CD4-positive, alpha-beta memory T cell (primary cell): Measurements from ENCODE around the gene CCAR1. TPM values are rescaled to one million over a fixed set of nuclear protein-coding genes. Genes with fewer than 3 reads are reported as not detected.

ENCODE experiments used
- CTCF ChIA-PET: fragments of 350-600 bp; sonication (Branson Sonifier 250); formaldehyde crosslinking; loops from one replicate; lab custom pipeline; 2021; ENCODE audit warnings: inconsistent platforms; ENCODE audit not compliant: partially characterized antibody; lab: Charles Lee
- POLR2A ChIA-PET: fragments of 350-600 bp; sonication (Branson Sonifier 250); formaldehyde crosslinking; loops from one replicate; lab custom pipeline; 2021; ENCODE audit not compliant: partially characterized antibody; lab: Charles Lee
- DNase-seq, 5 donors: peaks; one replicate each; pipeline versions ENCODE4 v3.0.0 to v3.0.0-alpha.2; 2020 to 2022; ENCODE audit warnings: mixed read lengths in 1 of 5
- H3K27ac ChIP-seq: one replicate; pipeline ENCODE4 v1.7.0; 2013; ENCODE audit warnings: low read depth, low read length
- H3K27me3 ChIP-seq: 2 replicates; pipeline ENCODE4 v1.7.0; 2013; ENCODE audit warnings: mild to moderate bottlenecking, low read length, moderate library complexity; ENCODE audit not compliant: insufficient read depth
- H3K36me3 ChIP-seq: 2 replicates; pipeline ENCODE4 v1.7.0; 2013; ENCODE audit warnings: mild to moderate bottlenecking, low read length, moderate library complexity; ENCODE audit not compliant: insufficient read depth
- H3K4me1 ChIP-seq: 2 replicates; pipeline ENCODE4 v1.7.0; 2013; ENCODE audit warnings: mild to moderate bottlenecking, low read length, moderate library complexity; ENCODE audit not compliant: insufficient read depth
- H3K4me3 ChIP-seq, 2 donors: one replicate each; pipeline ENCODE4 v1.7.0; 2013; ENCODE audit warnings: low read length in 2 of 2, mild to moderate bottlenecking in 1 of 2
- H3K9me3 ChIP-seq, 2 donors: one replicate each; pipeline ENCODE4 v1.7.0; 2013; ENCODE audit warnings: low read length in 2 of 2, control low read depth in 1 of 2; ENCODE audit not compliant: control insufficient read depth in 1 of 2
- H3K27ac Mint-ChIP-seq, 7 donors: one replicate each; pipeline ENCODE4 v1.8.0; 2020 to 2021; ENCODE audit warnings: mixed read lengths in 7 of 7, mild to moderate bottlenecking in 6 of 7, inconsistent platforms in 3 of 7, moderate library complexity in 3 of 7
- H3K27me3 Mint-ChIP-seq, 2 donors: one replicate each; pipeline ENCODE4 v1.8.0; 2020 to 2021; ENCODE audit warnings: mixed read lengths in 2 of 2
- H3K36me3 Mint-ChIP-seq, 2 donors: one replicate each; pipeline ENCODE4 v1.8.0; 2020 to 2021; ENCODE audit warnings: mixed read lengths in 2 of 2, inconsistent platforms in 1 of 2, mild to moderate bottlenecking in 1 of 2
- H3K4me1 Mint-ChIP-seq, 4 donors: one replicate each; pipeline ENCODE4 v1.8.0; 2020 to 2021; ENCODE audit warnings: mixed read lengths in 4 of 4, mild to moderate bottlenecking in 1 of 4
- H3K4me3 Mint-ChIP-seq, 8 donors: one replicate each; pipeline ENCODE4 v1.8.0; 2020 to 2021; ENCODE audit warnings: mixed read lengths in 8 of 8, mild to moderate bottlenecking in 7 of 8, moderate library complexity in 6 of 8, inconsistent platforms in 3 of 8
- H3K9me3 Mint-ChIP-seq, 8 donors: one replicate each; pipeline ENCODE4 v1.8.0; 2020 to 2021; ENCODE audit warnings: mixed read lengths in 8 of 8, mild to moderate bottlenecking in 5 of 8, inconsistent platforms in 3 of 8, moderate library complexity in 1 of 8
- intact Hi-C: fragments of 100-400 bp; cut with micrococcal nuclease; formaldehyde crosslinking; loops from one replicate; pipeline ENCODE4 v1.15.1; 2023
- polyA plus RNA-seq, 2 donors: library from polyadenylated mRNA; unstranded; fragments of 300-500 nt; fragmentation: Illumina TruSeq; gene quantifications; one replicate each; pipeline ENCODE4 v1.2.3, GENCODE V29; 2021
- total RNA-seq, 2 experiments: library from RNA; stranded (reverse); gene quantifications; one replicate each; pipeline ENCODE4 v1.2.3, GENCODE V29; 2021

CCAR1 gene, protein sequence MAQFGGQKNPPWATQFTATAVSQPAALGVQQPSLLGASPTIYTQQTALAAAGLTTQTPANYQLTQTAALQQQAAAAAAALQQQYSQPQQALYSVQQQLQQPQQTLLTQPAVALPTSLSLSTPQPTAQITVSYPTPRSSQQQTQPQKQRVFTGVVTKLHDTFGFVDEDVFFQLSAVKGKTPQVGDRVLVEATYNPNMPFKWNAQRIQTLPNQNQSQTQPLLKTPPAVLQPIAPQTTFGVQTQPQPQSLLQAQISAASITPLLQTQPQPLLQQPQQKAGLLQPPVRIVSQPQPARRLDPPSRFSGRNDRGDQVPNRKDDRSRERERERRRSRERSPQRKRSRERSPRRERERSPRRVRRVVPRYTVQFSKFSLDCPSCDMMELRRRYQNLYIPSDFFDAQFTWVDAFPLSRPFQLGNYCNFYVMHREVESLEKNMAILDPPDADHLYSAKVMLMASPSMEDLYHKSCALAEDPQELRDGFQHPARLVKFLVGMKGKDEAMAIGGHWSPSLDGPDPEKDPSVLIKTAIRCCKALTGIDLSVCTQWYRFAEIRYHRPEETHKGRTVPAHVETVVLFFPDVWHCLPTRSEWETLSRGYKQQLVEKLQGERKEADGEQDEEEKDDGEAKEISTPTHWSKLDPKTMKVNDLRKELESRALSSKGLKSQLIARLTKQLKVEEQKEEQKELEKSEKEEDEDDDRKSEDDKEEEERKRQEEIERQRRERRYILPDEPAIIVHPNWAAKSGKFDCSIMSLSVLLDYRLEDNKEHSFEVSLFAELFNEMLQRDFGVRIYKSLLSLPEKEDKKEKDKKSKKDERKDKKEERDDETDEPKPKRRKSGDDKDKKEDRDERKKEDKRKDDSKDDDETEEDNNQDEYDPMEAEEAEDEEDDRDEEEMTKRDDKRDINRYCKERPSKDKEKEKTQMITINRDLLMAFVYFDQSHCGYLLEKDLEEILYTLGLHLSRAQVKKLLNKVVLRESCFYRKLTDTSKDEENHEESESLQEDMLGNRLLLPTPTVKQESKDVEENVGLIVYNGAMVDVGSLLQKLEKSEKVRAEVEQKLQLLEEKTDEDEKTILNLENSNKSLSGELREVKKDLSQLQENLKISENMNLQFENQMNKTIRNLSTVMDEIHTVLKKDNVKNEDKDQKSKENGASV
- 10 to 100 TPM; 96.3 to 97.3 TPM for total RNA-seq
- polyA plus RNA-seq: 10 to 100 TPM; 25.9 to 51.9 TPM

DNA sequence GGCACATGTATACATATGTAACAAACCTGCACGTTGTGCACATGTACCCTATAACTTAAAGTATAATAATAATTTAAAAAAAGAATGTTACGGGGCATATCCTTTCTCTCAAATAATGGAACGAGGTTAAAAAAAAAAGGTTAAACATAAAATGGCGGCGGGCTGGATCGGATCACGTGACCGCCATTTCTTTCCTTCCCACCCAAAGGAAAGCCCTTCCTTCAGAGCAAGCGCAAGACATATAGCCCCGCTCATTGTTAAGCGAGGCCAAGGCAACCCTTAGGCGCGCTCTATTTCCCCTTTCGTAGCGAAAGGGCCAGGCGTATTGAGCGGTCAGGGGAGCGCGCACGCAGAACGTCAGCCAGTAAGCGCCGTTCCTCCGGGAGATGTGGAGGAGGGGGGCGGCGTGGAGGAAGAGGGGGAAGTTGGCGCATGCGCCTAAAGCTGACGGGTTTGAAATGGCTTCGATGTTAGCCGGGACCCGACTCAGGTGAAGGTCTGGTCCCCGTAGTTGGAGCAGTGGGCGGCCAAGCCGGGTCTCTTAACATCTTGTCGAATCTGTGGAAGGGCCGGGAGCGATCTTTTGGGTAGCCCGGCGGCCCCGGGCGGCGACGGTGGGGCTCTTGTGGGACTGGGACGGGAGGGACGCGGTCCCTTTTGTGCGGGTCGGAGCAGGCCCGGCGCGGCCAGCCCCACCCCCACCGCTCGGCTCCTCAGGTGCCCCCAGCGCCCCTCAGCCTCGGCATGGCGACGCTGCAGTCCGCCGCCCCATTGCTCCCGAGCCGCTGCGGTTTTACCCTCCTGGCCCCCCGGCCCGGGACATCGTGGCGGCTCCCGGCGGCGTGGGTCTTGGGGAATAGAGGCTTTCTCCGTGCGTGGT, at the start of gene CCAR1:
Gene CCAR1, plus strand, starts transcription at position 447 of the 880 bp plus-strand sequence. CDS start 1,266 bp downstream, outside the sequence.
- DNase-seq: peak; percentile 95 to 97 (median 97)
- peak within 1 kb of the TSS; percentile 26 to 84 for H3K4me3 ChIP-seq
- H3K27ac ChIP-seq: peak within 1 kb of the TSS; percentile 94
- H3K27me3 Mint-ChIP-seq: no peaks in the 10 kb centered on the region
- peaks cover 10% of the 10 kb centered on the region for H3K4me1 ChIP-seq
- H3K9me3 ChIP-seq: no peaks in the 10 kb centered on the region
- peak within 1 kb of the TSS; percentile 94 to 99 (median 98) for H3K4me3 Mint-ChIP-seq
- H3K4me1 Mint-ChIP-seq: peaks cover 13 to 23% (median 16%) of the 10 kb centered on the region in 4 donors
- peaks cover 12% of the 10 kb centered on the region for H3K36me3 ChIP-seq
- H3K9me3 Mint-ChIP-seq: no peaks in the 10 kb centered on the region
- CTCF ChIA-PET: interaction anchor here (3.0 kb wide), 1 partner anchor 171 kb away, joined by 14 read pairs; no protein-coding TSS in a partner anchor
- POLR2A ChIA-PET: interaction anchor here (0.6 to 1.5 kb wide), 7 partner anchors 10 to 390 kb away, joined by 3 to 9 read pairs (median 3); partner anchors contain the start of genes DDX21 and HNRNPH3
- H3K27ac Mint-ChIP-seq: peak within 1 kb of the TSS; percentile 98 to 100 (median 99)
- intact Hi-C loops: loop anchor here (1.0 to 10.0 kb wide), 8 partner anchors 166 to 956 kb away; partner anchors contain the start of genes DDX50, HERC4, SIRT1 and SLC25A16
- no peaks in the 10 kb centered on the region for H3K27me3 ChIP-seq
- peaks cover 12 to 26% of the 10 kb centered on the region in 2 donors for H3K36me3 Mint-ChIP-seq

DNA sequence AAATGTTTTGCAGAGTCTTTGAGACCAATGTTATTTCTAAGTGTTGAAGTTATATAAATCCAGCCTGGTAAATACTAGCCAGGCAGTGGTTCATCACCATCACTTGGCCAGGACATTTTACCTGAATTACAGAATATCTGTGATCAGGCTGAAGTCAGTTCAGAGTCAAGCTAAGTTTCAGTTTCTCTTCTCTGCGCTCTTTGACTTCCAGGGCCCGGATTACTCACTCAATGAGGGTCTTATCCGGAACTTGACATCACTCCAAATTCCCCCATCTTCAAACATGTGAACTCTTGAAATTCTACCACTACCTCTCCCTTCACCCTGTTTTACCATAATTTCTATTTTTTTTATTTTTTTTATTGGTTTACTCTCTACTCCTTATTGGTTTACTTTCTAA, 36.6 kb upstream of the CCAR1 start:
- Histone ChIP-seq H3K27ac (peak overlapping the region; percentile 26), H3K4me1 (no peaks in the 10 kb centered on the region), H3K4me3 (peak overlapping the region in 1 of 2 donors; percentile 19), H3K9me3 (no peaks in the 10 kb centered on the region), H3K27me3 (no peaks in the 10 kb centered on the region), H3K36me3 (peaks cover 4% of the 10 kb centered on the region)
- peak overlapping the region in 5 of 7 donors; percentile 9 to 90 (median 75) for H3K27ac Mint-ChIP-seq
- peaks cover 27 to 37% of the 10 kb centered on the region in 2 donors for H3K36me3 Mint-ChIP-seq
- H3K4me1 Mint-ChIP-seq: peaks cover 0 to 14% (median 1%) of the 10 kb centered on the region in 4 donors
- ChIA-PET POLR2A (interaction anchor here (1.1 kb wide), 1 partner anchor 83 kb away, joined by 3 read pairs; no protein-coding TSS in a partner anchor), CTCF (no interaction called here)
- DNase-seq: peak in 4 of 5 donors; percentile 8 to 14 (median 10)
- H3K9me3 Mint-ChIP-seq: no peaks in the 10 kb centered on the region
- H3K27me3 Mint-ChIP-seq: no peaks in the 10 kb centered on the region
- intact Hi-C loops: no loop called here
- H3K4me3 Mint-ChIP-seq: peak overlapping the region; percentile 71 to 83 (median 76)

DNA sequence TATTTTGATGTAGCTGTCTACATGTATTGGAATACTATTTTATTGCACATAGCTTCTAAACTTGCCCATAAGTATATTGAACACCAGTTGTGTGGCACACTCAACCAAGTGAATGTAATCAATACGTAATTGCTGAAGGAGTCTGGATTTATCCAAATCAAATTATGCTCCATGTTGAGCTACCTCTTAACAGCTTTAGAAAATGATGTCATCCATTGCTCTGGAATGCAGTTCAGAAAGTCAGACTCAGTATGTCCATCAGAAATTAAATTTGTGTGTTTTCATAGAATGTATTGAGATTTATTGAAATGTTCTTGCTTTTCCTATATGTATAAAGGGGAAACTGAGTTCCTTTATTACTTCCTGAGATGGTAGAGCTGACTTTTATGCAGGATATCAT, 25.0 kb upstream of the CCAR1 start:
- Histone ChIP-seq H3K4me1 (no peaks in the 10 kb centered on the region), H3K27ac (no peak overlapping the region), H3K27me3 (no peaks in the 10 kb centered on the region), H3K36me3 (no peaks in the 10 kb centered on the region), H3K4me3 (no peak overlapping the region), H3K9me3 (no peaks in the 10 kb centered on the region)
- DNase-seq: no peak
- ChIA-PET CTCF (interaction anchor here (2.3 kb wide), 1 partner anchor 145 kb away, joined by 9 read pairs; no protein-coding TSS in a partner anchor), POLR2A (no interaction called here)
- H3K27ac Mint-ChIP-seq: no peak overlapping the region
- no peaks in the 10 kb centered on the region for H3K9me3 Mint-ChIP-seq
- no peaks in the 10 kb centered on the region for H3K27me3 Mint-ChIP-seq
- intact Hi-C loops: no loop called here
- no peak overlapping the region for H3K4me3 Mint-ChIP-seq
- H3K36me3 Mint-ChIP-seq: peaks cover 6 to 9% of the 10 kb centered on the region in 2 donors
- H3K4me1 Mint-ChIP-seq: no peaks in the 10 kb centered on the region

DNA sequence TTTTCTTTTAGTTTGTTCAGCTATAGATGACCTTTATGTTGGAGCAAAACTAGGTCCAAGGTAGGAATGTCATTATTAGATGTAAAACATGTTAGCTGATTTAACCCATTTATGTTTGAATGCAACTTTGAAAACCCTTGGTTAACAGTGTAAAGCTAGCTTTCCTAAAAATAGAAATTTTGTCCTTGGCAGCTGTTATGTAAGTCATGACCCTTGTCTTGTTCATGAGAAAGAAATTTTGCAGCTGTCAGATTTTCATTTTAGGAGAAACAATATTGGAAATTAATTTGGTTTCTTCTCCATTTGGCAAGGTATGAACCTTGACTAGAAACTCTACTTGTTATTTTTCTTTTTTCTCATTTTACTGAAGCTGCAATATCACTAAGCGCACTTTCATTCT, 23.9 kb upstream of the CCAR1 start:
- Histone ChIP-seq H3K4me1 (no peaks in the 10 kb centered on the region), H3K4me3 (no peak overlapping the region), H3K9me3 (no peaks in the 10 kb centered on the region), H3K36me3 (no peaks in the 10 kb centered on the region), H3K27me3 (no peaks in the 10 kb centered on the region), H3K27ac (no peak overlapping the region)
- ChIA-PET POLR2A (no interaction called here), CTCF (interaction anchor here (2.3 kb wide), 1 partner anchor 146 kb away, joined by 9 read pairs; no protein-coding TSS in a partner anchor)
- H3K36me3 Mint-ChIP-seq: no peaks in the 10 kb centered on the region
- H3K27me3 Mint-ChIP-seq: no peaks in the 10 kb centered on the region
- H3K9me3 Mint-ChIP-seq: no peaks in the 10 kb centered on the region
- intact Hi-C loops: no loop called here
- DNase-seq: no peak
- no peaks in the 10 kb centered on the region for H3K4me1 Mint-ChIP-seq
- H3K4me3 Mint-ChIP-seq: no peak overlapping the region
- no peak overlapping the region for H3K27ac Mint-ChIP-seq

DNA sequence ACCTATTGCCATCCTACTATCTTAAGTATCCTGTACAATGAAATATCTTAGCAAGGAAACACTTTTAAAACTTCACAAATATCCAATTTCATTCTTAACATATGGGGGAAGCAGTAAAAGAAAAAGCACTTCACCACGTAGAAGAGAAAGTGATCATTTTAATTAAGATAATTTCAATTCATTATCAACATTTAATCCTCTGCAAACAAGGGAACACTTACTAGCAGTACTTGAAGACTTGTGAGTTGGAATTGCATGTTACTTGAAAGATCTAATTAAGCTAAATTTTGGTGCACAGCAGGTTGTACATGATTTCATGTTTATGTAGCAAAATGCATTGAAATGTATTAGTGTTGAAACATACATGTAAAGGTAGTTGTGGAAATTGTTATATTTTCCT, 20.8 kb upstream of the CCAR1 start:
- no peaks in the 10 kb centered on the region for H3K4me1 Mint-ChIP-seq
- no peaks in the 10 kb centered on the region for H3K36me3 Mint-ChIP-seq
- no peaks in the 10 kb centered on the region for H3K36me3 ChIP-seq
- no peak for DNase-seq
- no peak overlapping the region for H3K27ac Mint-ChIP-seq
- H3K9me3 Mint-ChIP-seq: no peaks in the 10 kb centered on the region
- intact Hi-C loops: no loop called here
- ChIA-PET POLR2A (no interaction called here), CTCF (no interaction called here)
- H3K27me3 Mint-ChIP-seq: no peaks in the 10 kb centered on the region
- no peak overlapping the region for H3K4me3 Mint-ChIP-seq
- H3K4me1 ChIP-seq: no peaks in the 10 kb centered on the region
- no peak overlapping the region for H3K4me3 ChIP-seq
- no peaks in the 10 kb centered on the region for H3K27me3 ChIP-seq
- H3K9me3 ChIP-seq: no peaks in the 10 kb centered on the region
- H3K27ac ChIP-seq: no peak overlapping the region

DNA sequence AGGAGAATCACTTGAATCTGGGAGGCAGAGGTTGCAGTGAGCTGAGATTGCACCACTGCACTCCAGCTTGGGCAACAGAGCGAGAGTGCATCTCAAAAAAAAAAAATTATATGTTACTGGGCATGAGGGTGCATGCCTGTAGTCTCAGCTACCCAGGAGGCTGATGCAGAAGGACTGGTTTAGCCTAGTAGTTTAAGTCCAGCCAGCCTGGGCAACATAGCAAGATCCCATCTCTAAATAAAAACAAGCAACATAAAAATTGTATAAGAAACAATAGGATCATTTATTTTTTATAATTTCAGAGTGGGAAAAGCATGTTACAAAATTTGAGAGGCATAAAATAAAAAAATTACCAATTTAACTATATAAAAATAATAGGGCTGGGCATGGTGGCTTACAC, 15.5 kb upstream of the CCAR1 start:
- no peak for DNase-seq
- H3K4me3 ChIP-seq: no peak overlapping the region
- intact Hi-C loops: no loop called here
- Mint-ChIP-seq H3K27me3 (no peaks in the 10 kb centered on the region), H3K4me3 (no peak overlapping the region), H3K4me1 (no peaks in the 10 kb centered on the region), H3K36me3 (no peaks in the 10 kb centered on the region), H3K27ac (no peak overlapping the region), H3K9me3 (no peaks in the 10 kb centered on the region)
- ChIA-PET CTCF (no interaction called here), POLR2A (no interaction called here)
- H3K27me3 ChIP-seq: no peaks in the 10 kb centered on the region
- H3K27ac ChIP-seq: no peak overlapping the region
- H3K9me3 ChIP-seq: no peaks in the 10 kb centered on the region
- H3K36me3 ChIP-seq: no peaks in the 10 kb centered on the region
- no peaks in the 10 kb centered on the region for H3K4me1 ChIP-seq
